Measurements from ENCODE around the gene SDS. TPM values are rescaled to one million over a fixed set of nuclear protein-coding genes. Genes with fewer than 3 reads are reported as not detected.

Gene SDS
- total RNA-seq, 1 donor from 2014 or later: not detected

GRCh38 chr12:113440947-113441782 lies 37.5 kb upstream of the SDS start:
- no peaks in the 10 kb centered on the region for H3K36me3 ChIP-seq (ENCODE audit: insufficient read depth, low read length)
- no peaks in the 10 kb centered on the region for H3K36me3 Mint-ChIP-seq (ENCODE audit: low read depth, unreplicated experiment)
- H3K4me1 Mint-ChIP-seq (ENCODE audit: low read depth, unreplicated experiment): no peaks in the 10 kb centered on the region
- H3K9ac ChIP-seq (ENCODE audit: low read length): no peak overlapping the region
- no peak for TF ChIP-seq CTCF (IDR thresholded peaks at IDR 0.05; ENCODE audit: insufficient read depth, low read depth, low read length)
- no peak for TF ChIP-seq EZH2 (IDR thresholded peaks at IDR 0.05; ENCODE audit: insufficient read depth, low read length)
- peaks cover 4% of the 10 kb centered on the region for H3K9me3 Mint-ChIP-seq (ENCODE audit: unreplicated experiment)
- no peak overlapping the region for H3K27ac Mint-ChIP-seq (ENCODE audit: unreplicated experiment)
- no peaks in the 10 kb centered on the region for H3K9me3 ChIP-seq (ENCODE audit: insufficient read depth, low read depth, low read length)
- DNase-seq (ENCODE audit: low read depth) (no peak), FAIRE-seq (no peak)
- H3K27ac ChIP-seq (ENCODE audit: low read depth, low read length): no peak overlapping the region
- H3K79me2 ChIP-seq (ENCODE audit: insufficient read depth, low read length): no peaks in the 10 kb centered on the region
- no peak overlapping the region for H2AFZ ChIP-seq (ENCODE audit: low read depth, low read length)
- peaks cover 13% of the 10 kb centered on the region for H3K27me3 ChIP-seq (ENCODE audit: insufficient read depth, low read length)
- H4K20me1 ChIP-seq (ENCODE audit: insufficient read depth, low read length): no peaks in the 10 kb centered on the region
- H3K4me2 ChIP-seq (ENCODE audit: low read length): no peak overlapping the region
- H3K4me3 ChIP-seq (ENCODE audit: insufficient read depth, low read depth, low read length): no peak overlapping the region
- peaks cover 23% of the 10 kb centered on the region for H3K27me3 Mint-ChIP-seq (ENCODE audit: low read depth, unreplicated experiment)
- no peak overlapping the region for H3K4me3 Mint-ChIP-seq (ENCODE audit: unreplicated experiment)
- H3K4me1 ChIP-seq (ENCODE audit: insufficient read depth, low read length): no peaks in the 10 kb centered on the region

- Histone ChIP-seq H2AFZ (ENCODE audit: low read depth, low read length) (no peak overlapping the region), H3K9me3 (ENCODE audit: insufficient read depth, low read depth, low read length) (no peaks in the 10 kb centered on the region), H3K4me3 (ENCODE audit: insufficient read depth, low read depth, low read length) (no peak overlapping the region), H3K4me2 (ENCODE audit: low read length) (no peak overlapping the region), H3K36me3 (ENCODE audit: insufficient read depth, low read length) (no peaks in the 10 kb centered on the region), H3K27me3 (ENCODE audit: insufficient read depth, low read length) (peaks cover 13% of the 10 kb centered on the region), H3K27ac (ENCODE audit: low read depth, low read length) (no peak overlapping the region), H3K4me1 (ENCODE audit: insufficient read depth, low read length) (no peaks in the 10 kb centered on the region), H4K20me1 (ENCODE audit: insufficient read depth, low read length) (no peaks in the 10 kb centered on the region), H3K9ac (ENCODE audit: low read length) (no peak overlapping the region), H3K79me2 (ENCODE audit: insufficient read depth, low read length) (no peaks in the 10 kb centered on the region)
- Mint-ChIP-seq H3K4me3 (ENCODE audit: unreplicated experiment) (no peak overlapping the region), H3K27ac (ENCODE audit: unreplicated experiment) (no peak overlapping the region), H3K4me1 (ENCODE audit: low read depth, unreplicated experiment) (no peaks in the 10 kb centered on the region), H3K27me3 (ENCODE audit: low read depth, unreplicated experiment) (peaks cover 21% of the 10 kb centered on the region), H3K9me3 (ENCODE audit: unreplicated experiment) (peaks cover 2% of the 10 kb centered on the region), H3K36me3 (ENCODE audit: low read depth, unreplicated experiment) (no peaks in the 10 kb centered on the region)
- FAIRE-seq (no peak), DNase-seq (ENCODE audit: low read depth) (no peak)
- TF ChIP-seq CTCF (IDR thresholded peaks at IDR 0.05; ENCODE audit: insufficient read depth, low read depth, low read length) (no peak), EZH2 (IDR thresholded peaks at IDR 0.05; ENCODE audit: insufficient read depth, low read length) (no peak)
Observed at GRCh38 chr12:113440336-113440735, 36.6 kb upstream of the SDS start.

- no peaks in the 10 kb centered on the region for H3K79me2 ChIP-seq (ENCODE audit: insufficient read depth, low read length)
- H3K36me3 ChIP-seq (ENCODE audit: insufficient read depth, low read length): no peaks in the 10 kb centered on the region
- no peak overlapping the region for H3K27ac Mint-ChIP-seq (ENCODE audit: unreplicated experiment)
- H3K4me1 Mint-ChIP-seq (ENCODE audit: low read depth, unreplicated experiment): no peaks in the 10 kb centered on the region
- TF ChIP-seq EZH2 (IDR thresholded peaks at IDR 0.05; ENCODE audit: insufficient read depth, low read length): no peak
- TF ChIP-seq CTCF (IDR thresholded peaks at IDR 0.05; ENCODE audit: insufficient read depth, low read depth, low read length): peak; percentile 56
- H3K27me3 ChIP-seq (ENCODE audit: insufficient read depth, low read length): peaks cover 13% of the 10 kb centered on the region
- H3K9me3 ChIP-seq (ENCODE audit: insufficient read depth, low read depth, low read length): no peaks in the 10 kb centered on the region
- DNase-seq (ENCODE audit: low read depth): no peak
- H3K9me3 Mint-ChIP-seq (ENCODE audit: unreplicated experiment): no peaks in the 10 kb centered on the region
- H3K4me3 ChIP-seq (ENCODE audit: insufficient read depth, low read depth, low read length): no peak overlapping the region
- no peak overlapping the region for H3K9ac ChIP-seq (ENCODE audit: low read length)
- H3K4me1 ChIP-seq (ENCODE audit: insufficient read depth, low read length): no peaks in the 10 kb centered on the region
- H3K27ac ChIP-seq (ENCODE audit: low read depth, low read length): no peak overlapping the region
- no peaks in the 10 kb centered on the region for H4K20me1 ChIP-seq (ENCODE audit: insufficient read depth, low read length)
- peaks cover 15% of the 10 kb centered on the region for H3K27me3 Mint-ChIP-seq (ENCODE audit: low read depth, unreplicated experiment)
- H3K4me3 Mint-ChIP-seq (ENCODE audit: unreplicated experiment): no peak overlapping the region
- no peak overlapping the region for H2AFZ ChIP-seq (ENCODE audit: low read depth, low read length)
- no peak overlapping the region for H3K4me2 ChIP-seq (ENCODE audit: low read length)
- no peaks in the 10 kb centered on the region for H3K36me3 Mint-ChIP-seq (ENCODE audit: low read depth, unreplicated experiment)
- no peak for FAIRE-seq
Observed at GRCh38 chr12:113439606-113440030, 35.9 kb upstream of the SDS start.
